Stomach (tissue), 9 donors: ENCODE results near the gene EXOC3. TPM values are rescaled to one million over a fixed set of nuclear protein-coding genes. Genes with fewer than 3 reads are reported as not detected.

Experiments used
- DNase-seq, 2 donors: peaks; one replicate each; pipeline versions ENCODE4 v3.0.0 to v3.0.0-alpha.2; 2013 to 2019
- H3K27ac ChIP-seq, 5 donors: fragments of 200-600 bp in 4 of 5; sonication (generic) in 4 of 5; one replicate each; pipeline ENCODE4 v1.5.1; 2013 to 2019; ENCODE audit warnings: mild to moderate bottlenecking in 1 of 5, moderate library complexity in 1 of 5
- H3K27me3 ChIP-seq, 3 donors: fragments of 200-600 bp; sonication (generic); one replicate each; pipeline ENCODE4 v1.5.1; 2017 to 2019; ENCODE audit warnings: mixed run types in 1 of 3
- H3K36me3 ChIP-seq, 4 donors: fragments of 200-600 bp; sonication (generic); 1 replicate in 3 of 4; 2 replicates in 1 of 4; pipeline ENCODE4 v1.5.1; 2016 to 2019
- H3K4me1 ChIP-seq, 4 donors: fragments of 200-600 bp; sonication (generic); one replicate each; pipeline ENCODE4 v1.5.1; 2016 to 2019
- H3K4me3 ChIP-seq, 4 donors: fragments of 200-600 bp; sonication (generic) in 3 of 4; one replicate each; pipeline ENCODE4 v1.5.1; 2016 to 2019; ENCODE audit warnings: mild to moderate bottlenecking in 1 of 4
- H3K9me3 ChIP-seq, 4 donors: fragments of 200-600 bp; sonication (generic); one replicate each; pipeline ENCODE4 v1.5.1; 2016 to 2019
- EP300 ChIP-seq: sonication (generic); formaldehyde crosslinking; IDR thresholded peaks from one replicate; pipeline ENCODE4 v1.6.1; 2017; ENCODE audit warnings: antibody characterized with exemption
- POLR2A ChIP-seq, 4 donors: fragments of 450-650 bp; IDR thresholded peaks; one replicate each; pipeline ENCODE4 v1.6.1; 2016; ENCODE audit warnings: antibody characterized with exemption in 4 of 4, control low read depth in 2 of 4, mild to moderate bottlenecking in 1 of 4, moderate library complexity in 1 of 4
- POLR2AphosphoS5 ChIP-seq, 3 donors: sonication (generic); formaldehyde crosslinking; IDR thresholded peaks; one replicate each; pipeline ENCODE4 v1.6.1; 2016; ENCODE audit warnings: antibody characterized with exemption in 3 of 3
- WGBS, 5 donors: extraction: QIAGEN DNeasy Blood & Tissue Kit in 3 of 5; methylation state at CpG; one replicate each; pipeline versions ENCODE4 v1.1.5 to v1.1.7; 2013 to 2018; 5-methylcytosine and 5-hydroxymethylcytosine counted together
- intact Hi-C: fragments of 100-400 bp; cut with DNase I; formaldehyde crosslinking; loops from one replicate; pipeline ENCODE4 v1.15.1; 2023; ENCODE audit warnings: low total_unique reads
- polyA plus RNA-seq, 3 donors: library from polyadenylated mRNA; stranded (reverse); fragments of 200-250 nt; gene quantifications; one replicate each; pipeline ENCODE4 v1.2.3, GENCODE V29; 2013
- total RNA-seq, 5 donors: library from RNA; depleted of rRNA; stranded (reverse); fragments of >200 nt; gene quantifications; one replicate each; pipeline versions ENCODE4 v1.1.0 to v1.2.3, GENCODE V29; 2014 to 2016
- TF ChIP-seq, protein P1 (sequence below), 7 experiments: fragments of 450-650 bp in 4 of 7; fragments of 200-600 bp in 3 of 7; sonication (generic) in 3 of 7; IDR thresholded peaks; one replicate each; pipeline ENCODE4 v1.5.1; 2016 to 2019; ENCODE audit warnings: antibody characterized with exemption in 7 of 7, control low read depth in 2 of 7, mild to moderate bottlenecking in 1 of 7
- donor health status: healthy with polysubstance abuse.
- donor health status: Bipolar disorder and iron deficiency.
- donor health status: healthy.

The EXOC3 gene
- total and polyA plus RNA-seq, 8 donors: 29.9 to 133 (median 59.3) TPM

DNA sequence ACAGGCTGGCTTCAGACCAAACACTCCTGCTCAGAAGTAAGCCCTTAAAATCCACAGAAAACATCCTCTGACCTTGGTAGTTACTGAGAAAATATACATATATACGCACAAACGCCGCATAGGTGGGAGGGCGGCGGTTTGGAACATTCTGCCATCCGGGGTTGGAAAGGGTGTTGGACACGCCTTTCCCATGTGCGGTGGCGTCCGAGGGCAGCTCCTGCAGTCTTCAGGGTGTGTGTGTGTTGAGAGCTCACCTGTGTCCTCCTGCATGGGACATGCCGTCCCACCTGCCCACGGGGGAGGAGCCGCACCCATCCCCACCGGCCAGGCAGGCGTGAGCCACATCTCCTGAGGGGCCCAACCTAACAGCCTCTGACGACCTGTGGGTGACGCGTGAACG lies 53.1 kb downstream of the EXOC3 start:
- no peak for DNase-seq
- TF ChIP-seq POLR2A (IDR thresholded peaks at IDR 0.05) (no peak), EP300 (no peak), POLR2AphosphoS5 (IDR thresholded peaks at IDR 0.05) (no peak)
- TF ChIP-seq, protein P1, sequence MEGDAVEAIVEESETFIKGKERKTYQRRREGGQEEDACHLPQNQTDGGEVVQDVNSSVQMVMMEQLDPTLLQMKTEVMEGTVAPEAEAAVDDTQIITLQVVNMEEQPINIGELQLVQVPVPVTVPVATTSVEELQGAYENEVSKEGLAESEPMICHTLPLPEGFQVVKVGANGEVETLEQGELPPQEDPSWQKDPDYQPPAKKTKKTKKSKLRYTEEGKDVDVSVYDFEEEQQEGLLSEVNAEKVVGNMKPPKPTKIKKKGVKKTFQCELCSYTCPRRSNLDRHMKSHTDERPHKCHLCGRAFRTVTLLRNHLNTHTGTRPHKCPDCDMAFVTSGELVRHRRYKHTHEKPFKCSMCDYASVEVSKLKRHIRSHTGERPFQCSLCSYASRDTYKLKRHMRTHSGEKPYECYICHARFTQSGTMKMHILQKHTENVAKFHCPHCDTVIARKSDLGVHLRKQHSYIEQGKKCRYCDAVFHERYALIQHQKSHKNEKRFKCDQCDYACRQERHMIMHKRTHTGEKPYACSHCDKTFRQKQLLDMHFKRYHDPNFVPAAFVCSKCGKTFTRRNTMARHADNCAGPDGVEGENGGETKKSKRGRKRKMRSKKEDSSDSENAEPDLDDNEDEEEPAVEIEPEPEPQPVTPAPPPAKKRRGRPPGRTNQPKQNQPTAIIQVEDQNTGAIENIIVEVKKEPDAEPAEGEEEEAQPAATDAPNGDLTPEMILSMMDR (IDR thresholded peaks at IDR 0.05): no peak
- Histone ChIP-seq H3K4me3 (no peak overlapping the region), H3K36me3 (no peaks in the 10 kb centered on the region), H3K4me1 (peaks cover 0 to 6% (median 0%) of the 10 kb centered on the region in 4 donors), H3K27ac (no peak overlapping the region), H3K27me3 (peaks cover 7 to 92% (median 16%) of the 10 kb centered on the region in 3 donors), H3K9me3 (no peaks in the 10 kb centered on the region)
- intact Hi-C loops: no loop called here
- 36 to 58% (median 45%) methylated on average over 16 to 19 of the region's 19 CpGs for WGBS, 5 donors

DNA sequence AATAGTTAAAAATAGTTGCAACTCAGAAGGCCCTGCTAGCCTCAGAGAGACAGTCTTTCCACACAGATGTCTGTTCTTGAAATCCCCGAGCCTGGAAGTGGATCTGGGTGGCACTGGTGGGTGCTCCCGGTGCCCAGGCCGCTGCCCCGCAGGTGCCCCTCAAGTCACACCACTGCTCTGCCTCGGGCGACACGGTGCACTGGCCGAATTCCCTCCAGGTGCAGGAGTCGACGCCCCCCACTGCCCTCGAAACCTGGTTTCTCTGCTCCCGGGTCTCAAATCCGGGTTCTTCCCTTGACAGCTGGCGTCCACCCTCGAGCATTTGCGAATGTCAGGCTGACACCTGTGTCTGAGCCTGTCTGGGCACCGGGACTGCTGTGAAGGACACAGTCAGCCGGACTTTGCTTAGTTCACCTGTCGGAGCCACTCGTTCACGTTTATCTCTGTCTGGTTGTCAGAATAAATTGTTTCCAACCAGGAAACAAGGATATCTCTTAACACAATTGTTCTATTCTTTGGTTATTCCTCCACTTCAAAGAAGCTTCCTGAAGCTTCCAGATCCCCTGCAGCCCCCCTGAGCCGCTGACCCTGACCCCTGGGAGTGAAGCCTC lies 54.2 kb downstream of the EXOC3 start:
- intact Hi-C loops: no loop called here
- H3K27me3 ChIP-seq: peaks cover 7 to 93% (median 16%) of the 10 kb centered on the region in 3 donors
- no peaks in the 10 kb centered on the region for H3K9me3 ChIP-seq
- no peak overlapping the region for H3K4me3 ChIP-seq
- no peak for DNase-seq
- no peak for TF ChIP-seq POLR2A (IDR thresholded peaks at IDR 0.05)
- H3K27ac ChIP-seq: no peak overlapping the region
- H3K4me1 ChIP-seq: peaks cover 0 to 6% (median 0%) of the 10 kb centered on the region in 4 donors
- 59 to 78% (median 62%) methylated on average over 21 to 22 of the region's 22 CpGs for WGBS, 5 donors
- no peaks in the 10 kb centered on the region for H3K36me3 ChIP-seq

DNA sequence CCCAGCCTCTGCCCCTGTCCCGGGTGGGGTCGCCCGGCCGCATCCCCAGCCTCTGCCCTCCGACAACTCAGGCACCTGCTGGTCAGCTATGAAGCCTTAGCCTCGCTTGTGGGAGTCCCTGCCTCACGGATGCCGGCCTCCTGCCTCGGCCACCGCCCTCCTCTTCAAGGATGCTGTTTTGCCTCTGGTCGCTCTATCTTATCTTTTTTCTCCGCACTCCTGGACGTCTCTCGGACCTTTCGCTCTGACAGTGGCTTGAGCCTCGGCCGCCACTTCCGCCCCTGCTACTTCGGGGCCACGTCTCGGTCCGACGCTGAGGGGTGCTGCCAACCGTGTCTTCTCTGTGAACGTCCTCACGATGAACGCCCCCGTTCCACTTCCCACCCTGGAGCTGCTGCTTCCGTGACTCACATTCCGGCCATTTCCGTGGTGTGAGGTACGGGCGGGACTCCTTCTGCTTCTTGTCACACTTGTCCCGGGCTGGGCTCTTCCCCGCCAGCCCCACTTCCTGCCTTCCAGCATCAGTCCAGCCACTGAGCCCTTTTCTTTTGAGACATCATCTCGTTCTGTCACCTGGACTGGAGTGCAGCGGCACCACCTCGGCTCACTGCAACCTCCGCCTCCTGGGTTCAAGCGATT lies 55.0 kb downstream of the EXOC3 start:
- 72 to 83% (median 80%) methylated on average over 38 to 40 of the region's 40 CpGs for WGBS, 5 donors
- DNase-seq: no peak
- Histone ChIP-seq H3K4me1 (peaks cover 0 to 5% (median 0%) of the 10 kb centered on the region in 4 donors), H3K9me3 (no peaks in the 10 kb centered on the region), H3K36me3 (no peaks in the 10 kb centered on the region), H3K27ac (no peak overlapping the region), H3K4me3 (no peak overlapping the region), H3K27me3 (peaks cover 0 to 93% (median 16%) of the 10 kb centered on the region in 3 donors)
- intact Hi-C loops: no loop called here
- TF ChIP-seq, protein P1 (IDR thresholded peaks at IDR 0.05): no peak
- no peak for TF ChIP-seq POLR2AphosphoS5 (IDR thresholded peaks at IDR 0.05)
- TF ChIP-seq EP300: no peak
- no peak for TF ChIP-seq POLR2A (IDR thresholded peaks at IDR 0.05)

DNA sequence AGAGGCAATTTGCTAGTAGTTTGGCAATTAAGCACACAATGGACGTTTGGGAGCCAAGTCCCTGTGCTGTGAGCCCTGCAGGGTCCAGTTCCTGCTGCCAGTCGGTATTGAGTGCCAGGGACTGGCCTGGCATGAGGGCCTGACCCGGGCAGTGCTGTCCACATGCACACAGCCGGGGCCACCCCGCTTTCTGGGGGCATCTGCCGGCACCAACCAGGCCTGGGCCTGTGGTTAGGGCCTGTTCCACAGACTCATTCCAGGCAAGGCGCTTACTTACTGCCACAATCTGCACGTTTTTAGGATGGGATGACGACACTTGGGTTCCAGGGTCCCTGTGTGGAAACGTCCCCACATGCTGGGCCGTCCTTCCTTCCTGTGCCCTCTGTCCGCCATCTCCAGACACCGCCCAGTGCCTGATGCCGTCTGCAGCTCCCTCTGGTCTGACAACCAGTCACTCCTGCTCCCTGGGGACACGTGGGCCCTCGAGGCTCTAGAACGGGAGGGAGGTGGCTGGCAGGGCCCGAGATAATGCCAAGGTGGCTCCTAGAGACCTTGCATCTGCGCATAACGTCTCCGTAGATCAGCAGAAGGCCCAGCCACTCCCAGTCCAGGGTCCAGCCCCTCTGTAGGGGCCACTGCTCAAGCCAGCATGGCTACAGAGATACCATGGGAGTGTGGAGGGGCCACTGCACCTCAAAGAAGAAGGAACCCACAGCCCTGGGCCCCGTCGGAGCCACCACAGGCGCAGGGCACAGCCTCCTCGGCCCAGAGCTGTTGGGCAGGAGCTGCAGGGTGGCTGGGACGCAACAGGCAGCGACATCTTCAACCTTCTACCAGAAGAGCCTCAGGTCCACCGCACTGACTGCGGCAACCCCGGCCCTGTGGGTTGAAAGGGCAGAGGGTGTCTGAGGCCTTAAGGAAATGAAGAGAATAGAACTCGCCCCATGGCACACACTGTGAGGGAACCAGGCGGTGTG lies 56.5 kb downstream of the EXOC3 start:
- H3K4me1 ChIP-seq: no peaks in the 10 kb centered on the region
- H3K27me3 ChIP-seq: peaks cover 4 to 93% (median 7%) of the 10 kb centered on the region in 3 donors
- no peak for DNase-seq
- TF ChIP-seq POLR2A (IDR thresholded peaks at IDR 0.05): no peak
- TF ChIP-seq POLR2AphosphoS5 (IDR thresholded peaks at IDR 0.05): no peak
- TF ChIP-seq, protein P1 (IDR thresholded peaks at IDR 0.05): no peak
- no peaks in the 10 kb centered on the region for H3K9me3 ChIP-seq
- H3K27ac ChIP-seq: peak overlapping the region in 1 of 5 donors; percentile 19
- 83 to 89% (median 87%) methylated on average over 27 to 32 of the region's 32 CpGs for WGBS, 5 donors
- H3K4me3 ChIP-seq: no peak overlapping the region
- H3K36me3 ChIP-seq: no peaks in the 10 kb centered on the region
- intact Hi-C loops: no loop called here
